OCI-LY3 (cell line): ENCODE data around the gene R3HDM4.

ENCODE experiments used
- H2AFZ ChIP-seq: fragments of 200-600, 300-600 bp; shearing (Covaris generic); 2 replicates; pipeline ENCODE4 v1.6.0; 2014; ENCODE audit warnings: antibody characterized with exemption, low read depth, low read length
- H3K27ac ChIP-seq: fragments of 200-600, 300-600 bp; sonication (generic); 2 replicates; pipeline ENCODE4 v1.5.1; 2014; ENCODE audit warnings: mild to moderate bottlenecking, low read length, moderate library complexity, mixed read lengths
- H3K27me3 ChIP-seq: fragments of 200-600, 300-600 bp; sonication (generic); 2 replicates; pipeline ENCODE4 v1.6.1; 2014; ENCODE audit warnings: low read depth, low read length, mixed read lengths
- H3K36me3 ChIP-seq: fragments of 200-600, 300-600 bp; sonication (generic); replicated peaks from 2 replicates; pipeline ENCODE3; 2014; ENCODE audit warnings: low read depth, low read length, mixed read lengths
- H3K4me1 ChIP-seq: fragments of 300-600, 200-600 bp; sonication (generic); 2 replicates; pipeline ENCODE4 v1.6.1; 2014; ENCODE audit warnings: low read length, mixed read lengths
- H3K4me2 ChIP-seq: fragments of 200-600, 300-600 bp; sonication (generic); 2 replicates; pipeline ENCODE4 v1.6.1; 2014; ENCODE audit warnings: low read length, mixed read lengths
- H3K4me3 ChIP-seq: fragments of 300-600, 200-600 bp; sonication (generic); 2 replicates; pipeline ENCODE4 v1.5.1; 2014; ENCODE audit warnings: antibody characterized with exemption, mild to moderate bottlenecking, low read length, moderate library complexity
- H3K79me2 ChIP-seq: fragments of 300-600, 200-600 bp; shearing (Covaris generic); 2 replicates; pipeline ENCODE4 v1.6.1; 2014; ENCODE audit warnings: mild to moderate bottlenecking, low read length, mixed read lengths
- H3K9ac ChIP-seq: fragments of 300-600, 200-600 bp; shearing (Covaris generic); 2 replicates; pipeline ENCODE4 v1.6.0; 2014; ENCODE audit warnings: mild to moderate bottlenecking, low read length, moderate library complexity
- H3K9me3 ChIP-seq: fragments of 200-600, 300-600 bp; shearing (Covaris generic); 2 replicates; pipeline ENCODE4 v1.6.1; 2014; ENCODE audit warnings: low read length, mixed read lengths; ENCODE audit not compliant: insufficient read depth
- H4K20me1 ChIP-seq: fragments of 200-600, 300-600 bp; sonication (generic); 2 replicates; pipeline ENCODE4 v1.6.1; 2016; ENCODE audit warnings: low read length, mixed read lengths; ENCODE audit not compliant: insufficient read depth
- CTCF ChIP-seq: fragments of 200-600, 300-600 bp; sonication (generic); IDR thresholded peaks from 2 replicates; pipeline ENCODE4 v1.5.1; 2014; ENCODE audit warnings: antibody characterized with exemption, low read length, low read depth
- EZH2phosphoT487 ChIP-seq: fragments of 200-600 bp; shearing (Covaris generic); IDR thresholded peaks from 2 replicates; pipeline ENCODE4 v1.6.1; 2018; ENCODE audit warnings: antibody characterized with exemption, mixed run types, low read depth

Gene R3HDM4

GRCh38 chr19:954672-955494 is 41.9 kb upstream of the R3HDM4 start:
- H3K9ac ChIP-seq, result peak overlapping the region; percentile 49; the same call in 1 of the 2 replicates

GRCh38 chr19:954272-954671 is 41.3 kb upstream of the R3HDM4 start:
- H3K4me3 ChIP-seq, result peak overlapping the region; percentile 61
- no peak overlapping the region for H2AFZ ChIP-seq
- no peaks in the 10 kb centered on the region for H3K36me3 ChIP-seq
- peaks cover 22% of the 10 kb centered on the region; the same call in 1 of the 2 replicates for H4K20me1 ChIP-seq
- H3K27me3 ChIP-seq, result no peaks in the 10 kb centered on the region
- TF ChIP-seq CTCF (no peak), EZH2phosphoT487 (no peak)
- H3K4me1 ChIP-seq, result peaks cover 60% of the 10 kb centered on the region
- H3K9me3 ChIP-seq, result no peaks in the 10 kb centered on the region
- H3K4me2 ChIP-seq, result peak overlapping the region; percentile 71
- peak overlapping the region; percentile 27 for H3K27ac ChIP-seq
- peak overlapping the region; percentile 49; the same call in 1 of the 2 replicates for H3K9ac ChIP-seq
- H3K79me2 ChIP-seq, result peaks cover 62% of the 10 kb centered on the region

More at GRCh38 chr19:954672-955494, 41.9 kb upstream of the R3HDM4 start:
- Histone ChIP-seq H3K4me2 (peak overlapping the region; percentile 71), H3K79me2 (peaks cover 68% of the 10 kb centered on the region), H3K9me3 (no peaks in the 10 kb centered on the region), H3K4me3 (peak overlapping the region; percentile 61), H3K27me3 (no peaks in the 10 kb centered on the region), H3K36me3 (peaks cover 6% of the 10 kb centered on the region), H2AFZ (no peak overlapping the region), H3K4me1 (peaks cover 54% of the 10 kb centered on the region), H3K27ac (peak overlapping the region; percentile 27), H4K20me1 (peaks cover 28% of the 10 kb centered on the region; the same call in 1 of the 2 replicates)
- TF ChIP-seq EZH2phosphoT487, result no peak
- no peak for TF ChIP-seq CTCF

GRCh38 chr19:953445-954271 is 40.6 kb upstream of the R3HDM4 start:
- Histone ChIP-seq H3K9ac (peak overlapping the region; percentile 68), H4K20me1 (peaks cover 16% of the 10 kb centered on the region; the same call in 1 of the 2 replicates), H3K27ac (peak overlapping the region; percentile 74; the same call in 1 of the 2 replicates)

More at GRCh38 chr19:953445-954271, 40.6 kb upstream of the R3HDM4 start:
- Histone ChIP-seq H3K4me3 (peak overlapping the region; percentile 61), H3K9me3 (no peaks in the 10 kb centered on the region), H3K79me2 (peaks cover 64% of the 10 kb centered on the region), H2AFZ (no peak overlapping the region), H3K4me2 (peak overlapping the region; percentile 71), H3K36me3 (no peaks in the 10 kb centered on the region), H3K4me1 (peaks cover 66% of the 10 kb centered on the region), H3K27me3 (no peaks in the 10 kb centered on the region)
- TF ChIP-seq EZH2phosphoT487 (no peak), CTCF (no peak)
